HG03565 (cell line): ENCODE measurements around the gene ATAD2B.
A peak's percentile ranks its signal among the peaks of the same experiment; 100 is the strongest.
"Not testable (repeated sequence)": the region's sequence is repeated elsewhere in the genome, so short reads cannot be mapped to it uniquely, and the experiment has no call there.

Experiments used
- ATAC-seq: cut with Tn5 transposase; IDR thresholded peaks from one replicate; pipeline ENCODE4 v1.9.1; 2021; ENCODE audit warnings: mild to moderate bottlenecking, moderate library complexity; ENCODE audit not compliant: unreplicated experiment

ATAD2B gene

DNA sequence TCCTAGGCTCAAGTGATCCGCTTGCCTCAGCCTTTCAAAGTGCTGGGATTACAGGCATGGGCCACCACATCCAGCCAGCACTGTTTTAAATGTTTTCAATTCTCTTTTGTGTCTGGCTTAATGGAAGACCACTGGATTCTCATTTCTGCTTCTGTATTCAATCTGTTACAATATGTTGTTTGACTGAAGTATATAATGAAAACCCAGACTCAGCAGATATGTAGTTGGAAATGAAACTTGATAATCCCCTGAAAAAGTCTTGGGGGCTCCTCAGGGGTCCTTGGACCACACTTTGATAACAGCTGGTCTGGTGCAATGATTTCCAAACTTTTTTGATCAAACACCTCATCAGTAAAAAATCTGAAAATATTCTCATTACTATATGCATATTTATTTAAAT lies 132.7 kb downstream of the ATAD2B start:
- no peak for ATAC-seq

DNA sequence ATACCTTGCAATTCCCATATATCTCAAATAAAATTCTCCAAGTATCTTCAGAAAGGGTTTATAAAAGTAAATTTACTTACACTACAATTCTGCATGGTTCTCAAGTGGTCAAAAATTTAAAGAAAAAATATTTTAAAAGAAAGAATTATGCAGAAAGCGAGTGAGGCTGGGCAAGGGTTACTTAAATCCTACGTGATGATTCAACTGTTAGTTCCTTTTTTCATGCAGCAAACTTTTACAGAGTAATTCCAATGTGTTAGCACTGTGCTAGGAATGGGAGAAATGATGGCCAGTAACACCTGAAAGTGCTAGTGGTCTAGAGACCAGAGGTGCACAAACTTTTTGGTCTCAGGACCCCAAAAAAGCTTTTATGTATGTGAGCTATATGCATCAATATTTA lies 133.4 kb downstream of the ATAD2B start:
- no peak for ATAC-seq

DNA sequence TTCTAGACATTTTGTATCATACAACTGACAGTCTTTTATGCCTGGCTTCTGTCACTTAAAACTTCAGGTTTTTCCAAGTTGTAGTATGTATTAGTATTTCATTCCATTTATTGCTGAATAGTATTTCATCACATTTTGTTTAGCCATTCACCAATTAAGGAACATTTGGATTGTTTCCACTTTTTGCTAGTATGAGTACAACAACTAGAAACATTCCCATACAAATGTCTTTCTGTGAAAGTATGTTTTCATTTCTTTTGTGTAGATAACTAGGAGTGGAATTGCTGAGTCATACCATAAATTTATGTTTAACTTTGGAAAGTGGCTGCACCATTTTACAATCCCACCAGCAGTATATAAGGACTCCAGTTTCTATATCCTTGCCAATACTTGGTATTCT lies 135.9 kb downstream of the ATAD2B start:
- no peak for ATAC-seq

DNA sequence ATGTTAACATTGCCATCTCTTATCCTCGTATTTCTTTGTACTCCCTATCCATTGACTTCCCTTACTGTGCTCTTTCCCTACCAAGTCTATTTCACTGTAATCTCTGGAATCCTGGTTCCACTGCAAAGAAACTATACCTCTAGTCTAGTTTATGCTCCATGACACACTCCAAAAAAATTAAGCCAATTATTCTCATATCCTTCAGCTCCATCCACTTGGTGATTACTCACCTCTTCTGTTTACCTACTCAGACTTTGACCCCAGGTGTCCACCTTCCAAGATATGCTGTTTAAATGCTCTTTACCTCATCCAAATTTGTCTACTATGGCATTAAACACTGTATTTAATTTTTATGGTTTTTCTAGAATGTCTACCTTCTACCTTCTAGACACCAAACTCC lies 137.9 kb downstream of the ATAD2B start:
- ATAC-seq, result no peak

DNA sequence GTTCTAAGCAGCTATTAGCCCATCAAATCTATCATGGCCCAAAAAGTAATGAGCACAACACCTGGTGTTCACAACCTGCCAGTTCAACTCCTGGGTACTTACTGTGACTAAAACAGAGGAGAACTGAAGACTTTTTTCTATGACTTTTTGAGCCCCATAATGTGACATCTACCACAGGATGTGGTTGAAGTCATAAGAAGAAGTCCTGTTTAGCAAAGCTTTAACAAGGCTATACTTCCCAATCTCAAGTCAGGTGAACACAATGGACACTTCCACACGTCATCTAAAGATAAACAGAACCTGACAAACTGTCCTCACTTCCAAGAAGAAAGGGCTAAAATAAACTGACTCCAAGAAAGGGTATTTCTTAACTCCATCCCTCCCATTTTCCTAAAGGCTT lies 138.8 kb downstream of the ATAD2B start:
- ATAC-seq, result peak; percentile 63

DNA sequence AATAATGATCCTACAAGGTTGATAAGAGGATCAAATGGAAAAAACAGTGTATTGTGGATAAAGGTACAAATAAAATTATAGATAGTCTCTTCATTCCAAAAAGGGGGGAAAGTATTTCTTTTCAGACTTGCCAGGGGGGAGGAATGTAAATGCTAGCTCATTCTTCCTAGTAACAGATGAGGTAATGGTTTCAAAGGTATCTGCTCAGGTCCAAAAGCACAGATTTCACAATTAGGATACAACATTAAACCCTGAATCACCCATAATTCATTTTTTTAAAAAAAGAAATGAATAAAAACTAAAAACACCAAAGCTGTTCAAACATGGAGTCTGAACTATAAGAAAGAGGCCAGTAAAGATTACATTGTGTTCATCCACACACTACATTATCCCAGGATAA lies 142.0 kb downstream of the ATAD2B start:
- ATAC-seq, result no peak

DNA sequence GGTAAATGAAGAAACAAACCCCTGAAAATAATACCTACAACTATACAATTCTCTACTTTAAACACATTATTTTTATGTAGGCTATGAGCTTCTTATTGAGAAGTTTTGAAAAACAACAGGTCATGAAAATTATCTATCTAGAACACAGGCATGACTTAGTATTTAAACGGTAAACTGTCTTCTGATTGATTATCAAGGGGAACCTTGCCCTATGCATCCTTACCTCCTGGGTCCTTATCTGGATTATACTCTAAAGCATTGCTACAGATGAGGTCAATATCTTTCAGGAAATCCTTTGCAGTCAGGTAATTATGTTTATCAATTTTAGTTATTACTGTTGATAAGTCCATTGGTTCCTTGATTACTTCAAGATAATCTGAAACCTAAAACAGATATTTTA lies 144.3 kb downstream of the ATAD2B start:
- ATAC-seq, result no peak

DNA sequence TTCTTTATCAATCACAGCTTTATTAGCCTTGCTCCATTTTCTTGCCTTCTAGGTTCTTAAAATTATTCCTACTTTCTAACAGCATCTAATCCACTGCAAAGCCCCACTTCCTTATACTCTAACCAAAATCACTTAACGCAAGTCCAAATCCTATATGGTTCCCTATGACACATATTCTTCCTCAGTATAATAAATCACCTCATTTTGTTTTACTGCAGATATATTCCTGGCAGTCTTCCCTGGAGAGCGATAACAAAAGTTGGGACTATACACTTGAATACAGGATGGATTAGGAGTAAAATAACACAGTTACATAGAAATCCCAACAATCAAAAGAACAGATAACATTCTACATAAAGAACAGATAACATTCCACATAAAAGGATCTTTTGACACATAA lies 144.8 kb downstream of the ATAD2B start:
- ATAC-seq, result no peak

DNA sequence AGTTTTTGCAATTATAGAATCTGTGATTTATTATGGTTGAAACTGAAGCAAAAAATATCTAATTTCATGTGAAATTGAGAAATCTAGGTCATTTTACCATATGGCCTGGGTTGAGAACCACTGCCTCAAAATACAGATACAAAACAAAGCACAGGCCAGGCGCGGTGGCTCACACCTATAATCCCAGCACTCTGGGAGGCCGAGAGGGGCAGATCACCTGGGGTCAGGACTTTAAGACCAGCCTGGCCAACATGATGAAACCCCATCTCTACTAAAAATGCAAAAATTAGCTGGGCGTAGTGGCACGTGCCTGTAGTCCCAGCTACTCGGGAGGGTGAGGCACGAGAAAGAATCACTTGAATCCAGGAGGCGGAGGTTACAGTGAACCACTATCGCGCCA lies 146.5 kb downstream of the ATAD2B start:
- ATAC-seq, result not testable (repeated sequence)

DNA sequence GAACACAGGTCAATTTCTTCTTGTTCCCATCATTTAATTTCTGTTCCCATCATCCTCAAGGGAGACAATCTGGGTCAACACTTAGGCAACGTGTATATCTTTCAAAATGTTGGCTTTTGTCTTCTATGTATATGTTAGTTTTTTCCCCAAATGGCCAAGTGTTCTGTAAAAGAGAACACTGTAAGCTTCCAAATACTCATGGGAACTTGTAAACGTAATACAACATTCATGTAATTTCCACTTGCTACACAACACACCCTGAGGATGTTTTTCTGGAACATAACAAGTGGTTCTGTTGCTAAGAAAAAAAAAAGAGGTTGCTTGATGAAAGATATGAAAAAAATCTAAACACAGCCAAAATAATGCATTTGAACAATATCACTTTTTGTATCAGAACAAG lies 149.1 kb downstream of the ATAD2B start:
- no peak for ATAC-seq

DNA sequence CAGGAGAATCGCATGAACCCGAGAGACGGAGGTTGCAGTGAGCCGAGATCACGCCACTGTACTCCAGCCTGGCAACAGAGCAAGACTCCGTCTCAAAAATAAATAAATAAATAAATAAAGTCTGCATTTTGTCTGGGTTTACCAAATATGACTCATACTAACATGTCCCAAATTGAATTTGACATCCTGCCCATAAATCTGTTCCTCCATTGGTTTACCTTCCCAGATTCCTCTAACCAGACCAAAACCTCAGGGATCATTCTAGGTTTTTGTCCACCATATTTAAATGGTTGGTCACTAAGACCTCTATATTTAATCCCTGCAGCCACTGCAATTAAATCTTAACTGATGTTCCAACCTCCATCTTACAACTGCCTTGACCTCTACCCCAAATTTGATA lies 150.9 kb downstream of the ATAD2B start:
- ATAC-seq, result no peak

DNA sequence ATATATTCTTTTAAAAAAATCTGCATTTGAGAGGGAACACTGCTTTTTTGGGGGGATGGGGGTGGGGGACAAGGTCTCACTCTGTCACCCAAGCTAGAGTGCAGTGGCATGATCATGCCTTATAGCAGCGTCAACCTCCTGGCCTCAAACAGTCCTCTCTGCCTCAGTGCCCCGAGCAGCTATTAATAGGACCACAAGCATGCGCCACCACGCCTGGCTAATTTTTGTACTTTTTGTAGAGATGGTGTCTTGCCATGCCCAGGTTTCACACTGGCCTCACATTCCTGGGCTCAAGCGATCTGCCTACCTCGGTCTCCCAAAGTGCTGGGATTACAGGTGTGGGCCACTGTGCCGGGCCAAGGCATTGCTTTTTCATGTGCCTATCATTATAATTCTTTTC lies 154.2 kb downstream of the ATAD2B start:
- ATAC-seq, result no peak

DNA sequence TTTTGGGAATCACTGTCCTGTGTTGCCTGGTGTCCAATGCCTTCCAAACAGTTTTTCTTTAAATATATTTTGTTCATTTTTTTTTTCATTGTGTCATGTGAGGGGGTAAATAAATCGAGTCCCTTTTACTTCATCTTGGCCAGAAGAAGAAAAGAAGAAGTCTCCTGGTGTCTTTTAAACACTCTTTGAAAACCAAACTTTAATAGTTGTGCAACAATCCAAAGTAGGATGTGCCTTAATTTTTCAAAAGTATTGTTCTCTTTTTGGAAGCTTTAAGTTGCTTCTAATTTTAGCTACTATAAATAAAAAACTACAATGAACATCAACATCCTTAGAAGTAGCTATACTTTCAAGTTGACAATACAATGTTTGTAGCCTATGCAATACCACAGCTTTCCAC lies 154.9 kb downstream of the ATAD2B start:
- ATAC-seq, result no peak

DNA sequence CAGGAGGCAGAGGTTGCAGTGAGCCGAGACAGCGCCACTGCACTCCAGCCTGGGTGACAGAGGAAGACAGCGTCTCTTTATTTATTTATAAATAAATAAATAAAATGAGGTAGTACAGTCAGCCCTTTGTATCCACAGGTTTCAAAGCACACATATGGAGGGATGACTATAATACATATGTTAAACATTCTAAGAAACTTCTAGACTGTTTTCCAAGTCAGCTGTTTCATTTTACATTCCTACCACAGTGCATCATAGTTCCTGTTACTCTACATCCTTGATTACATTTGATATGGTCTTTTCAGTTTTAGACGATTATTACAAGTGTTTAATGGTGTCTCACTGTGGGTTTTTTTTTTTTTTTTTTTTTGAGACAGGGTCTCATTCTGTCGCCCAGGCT lies 157.6 kb downstream of the ATAD2B start:
- ATAC-seq, result no peak

DNA sequence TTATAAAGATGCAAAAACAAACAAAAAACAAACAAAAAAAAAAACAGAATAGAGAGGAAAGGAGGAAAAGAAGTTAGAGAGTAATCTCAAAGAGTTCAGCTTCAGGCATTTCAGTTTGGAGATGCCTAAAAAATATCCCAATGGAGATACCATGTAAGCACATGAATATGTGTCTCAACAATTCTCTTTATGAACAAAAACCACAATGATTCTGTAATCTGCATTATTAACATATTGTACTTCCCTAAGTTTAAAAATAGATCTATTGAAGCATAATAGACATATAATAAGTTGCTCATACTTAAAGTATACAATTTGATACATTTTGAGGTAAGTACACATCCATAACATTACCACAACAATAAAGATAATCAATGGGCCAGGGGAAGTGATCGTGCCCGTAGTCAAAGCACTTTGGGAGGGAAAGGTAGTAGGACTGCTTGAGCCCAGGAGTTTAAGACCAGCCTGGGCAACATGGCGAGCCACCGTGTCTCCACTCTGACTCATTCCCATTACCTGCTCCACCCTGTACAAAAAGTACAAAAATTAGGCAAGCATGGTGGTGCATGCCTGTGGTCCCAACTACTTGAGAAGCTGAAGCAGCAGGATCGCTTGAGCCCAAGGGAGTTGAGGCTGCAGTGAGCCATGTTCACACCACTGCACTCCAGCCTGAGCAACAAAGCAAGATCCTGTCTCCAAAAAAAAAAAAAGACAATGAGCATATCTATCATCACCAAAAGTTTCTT lies 158.9 kb downstream of the ATAD2B start:
- no peak for ATAC-seq

DNA sequence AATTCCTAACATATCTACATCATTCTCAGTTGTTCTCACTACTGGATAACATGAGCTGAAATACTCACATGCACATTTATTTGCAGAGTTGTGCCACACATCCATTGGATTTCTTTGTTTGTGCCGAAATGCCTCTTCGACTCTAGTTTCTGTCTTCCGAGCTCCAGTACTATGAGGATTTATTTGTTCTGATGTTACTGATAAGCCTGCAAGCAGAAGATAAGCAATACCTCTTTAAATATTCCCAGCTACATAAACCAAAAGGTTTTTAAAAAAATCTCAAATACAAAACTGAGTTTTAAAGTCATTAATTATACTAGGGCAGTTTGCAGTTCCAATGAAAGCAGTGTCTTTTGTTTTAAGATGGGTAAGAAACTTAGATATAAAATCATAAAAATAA lies 164.8 kb downstream of the ATAD2B start:
- no peak for ATAC-seq

DNA sequence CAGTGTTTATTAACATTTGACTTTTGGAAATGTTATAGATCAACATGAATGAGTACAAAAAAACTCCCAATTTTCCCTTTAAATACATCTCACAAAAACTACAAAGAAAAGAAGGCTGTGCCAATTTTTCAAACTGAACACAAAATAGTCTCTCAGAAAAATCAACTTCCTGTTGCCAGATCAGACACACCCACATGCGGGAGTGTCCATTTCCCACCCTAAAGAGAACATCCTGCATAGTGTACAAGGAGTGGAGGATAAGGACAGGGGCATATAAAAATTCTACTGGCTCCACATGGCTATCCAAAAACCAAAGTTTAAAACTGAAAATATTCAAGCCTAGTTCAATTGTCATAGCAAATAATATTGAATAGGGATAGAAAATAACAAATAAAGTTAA lies 165.3 kb downstream of the ATAD2B start:
- no peak for ATAC-seq

DNA sequence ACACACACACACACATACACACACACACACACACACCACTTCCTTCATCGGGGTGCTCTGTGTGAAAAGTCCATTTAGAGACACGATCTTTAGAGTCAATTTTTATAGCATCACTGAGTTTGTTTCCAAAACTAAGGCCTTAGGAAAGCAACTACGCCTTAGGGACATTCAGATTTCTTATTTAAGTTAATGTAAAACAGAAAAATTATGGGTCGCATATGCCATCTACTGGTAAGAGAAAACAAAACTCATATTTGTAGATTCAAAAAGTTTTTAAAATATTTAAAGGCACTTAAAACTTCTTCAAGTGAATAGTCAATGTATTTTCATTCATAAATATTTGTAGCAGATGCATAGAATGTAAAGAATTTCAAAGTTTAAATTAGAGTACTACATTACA lies 166.2 kb downstream of the ATAD2B start:
- ATAC-seq, result no peak

DNA sequence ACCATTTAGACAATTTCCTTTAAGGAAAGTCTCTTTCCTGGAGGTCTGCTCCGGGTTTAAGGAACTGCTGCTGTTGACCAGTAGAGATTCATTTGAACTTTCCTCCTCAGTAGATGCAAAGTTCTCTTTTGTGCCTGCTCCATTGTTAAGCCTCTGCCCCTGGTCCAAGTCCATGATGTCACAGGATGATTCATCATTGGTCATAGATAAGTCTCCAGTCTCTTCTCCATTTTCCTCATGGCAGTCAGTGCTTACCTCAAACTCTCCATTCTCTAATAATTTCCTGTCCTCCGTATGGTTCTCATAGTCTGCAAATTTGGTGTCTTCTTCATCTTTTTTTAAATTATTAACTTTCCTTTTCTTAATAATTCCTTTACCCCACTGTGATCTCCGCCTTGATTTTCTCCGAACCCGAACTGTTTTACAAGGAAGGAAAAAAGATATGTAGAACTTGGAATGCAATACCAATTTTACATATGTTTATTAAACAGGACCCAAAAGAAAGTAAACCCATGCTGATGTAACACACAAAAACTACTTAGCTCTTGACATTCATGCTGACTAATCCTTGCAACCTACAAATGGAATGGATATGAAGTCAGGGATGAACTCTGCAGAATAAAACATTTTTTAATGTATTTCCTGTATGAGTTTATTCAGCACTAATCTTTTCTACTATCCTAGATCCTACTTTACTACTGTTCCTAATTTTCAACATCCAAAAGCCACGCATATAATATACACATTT lies 169.1 kb downstream of the ATAD2B start:
- ATAC-seq, result no peak

DNA sequence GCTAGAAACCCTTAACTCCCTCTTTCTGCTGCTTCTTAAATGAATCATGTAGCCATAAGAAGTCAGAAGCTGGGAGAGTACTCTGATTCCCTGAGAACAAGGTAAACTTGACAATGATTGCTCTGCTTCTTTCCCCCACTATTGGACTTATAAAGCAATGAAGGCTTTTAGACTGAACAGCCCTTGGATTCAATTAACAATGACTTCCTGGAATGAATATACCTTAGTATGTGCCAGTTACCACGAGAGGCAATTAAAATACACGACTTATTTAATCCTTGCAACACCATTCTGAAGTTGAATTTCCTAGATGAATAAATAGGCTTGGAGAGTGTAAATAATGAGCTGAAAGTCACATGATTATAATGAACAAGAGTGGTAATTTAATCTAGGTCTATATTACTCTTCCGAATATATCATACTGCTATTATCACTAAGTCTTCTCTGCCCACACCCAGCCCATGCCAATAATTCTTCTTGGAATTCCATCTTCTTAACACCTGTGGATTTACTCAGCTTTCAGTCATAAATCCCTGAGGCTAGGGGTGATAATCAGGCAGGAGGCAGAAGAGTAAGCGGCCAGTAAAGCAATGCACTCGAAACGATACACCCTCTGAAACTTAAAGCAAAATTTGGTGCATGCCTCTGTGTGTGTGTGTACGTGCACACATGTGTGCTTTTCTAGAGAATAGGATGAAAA lies 170.2 kb downstream of the ATAD2B start:
- no peak for ATAC-seq

DNA sequence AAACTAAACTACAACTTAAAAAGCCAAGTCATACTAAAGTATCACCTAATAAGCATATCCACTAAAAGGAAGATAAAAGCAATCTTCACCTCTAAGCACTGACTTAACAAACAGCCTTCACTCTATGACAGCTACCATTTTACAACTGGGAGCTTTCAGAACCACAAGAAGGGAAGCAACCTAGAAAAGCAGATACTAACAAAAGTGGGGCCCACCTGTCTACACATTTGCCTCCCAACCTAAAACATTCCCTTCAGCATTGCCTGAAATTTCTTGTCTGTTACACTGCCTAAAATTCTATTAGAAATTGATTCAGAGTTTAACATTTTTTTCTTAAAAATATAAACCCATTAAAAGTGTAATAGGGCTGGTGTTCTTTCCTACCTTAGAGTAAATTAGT lies 172.0 kb downstream of the ATAD2B start:
- no peak for ATAC-seq
